Endothelial cell of umbilical vein (primary cell): ENCODE results near the gene DOLPP1. TPM values are rescaled to one million over a fixed set of nuclear protein-coding genes. Genes with fewer than 3 reads are reported as not detected.

Source experiments
- BruUV-seq: library from RNA; stranded (reverse); fragments of 400-500 nt; replicated peaks from 2 replicates; lab custom pipeline; 2021; lab: Mats Ljungman, UMichigan
- CTCF ChIA-PET: fragments of 300-600, 350-600 bp; sonication (Branson Sonifier 250); formaldehyde crosslinking; loops from one replicate; lab custom pipeline; 2021; ENCODE audit warnings: antibody characterized with exemption, inconsistent platforms; lab: Charles Lee
- POLR2A ChIA-PET: fragments of 300-600, 350-600 bp; sonication (Branson Sonifier 250); formaldehyde crosslinking; loops from one replicate; lab custom pipeline; 2021; ENCODE audit warnings: antibody characterized with exemption, inconsistent platforms; lab: Charles Lee
- DNase-seq: peaks from one replicate; pipeline ENCODE4 v3.0.0-alpha.2; 2011; ENCODE audit warnings: low read depth, low spot score
- FAIRE-seq: peaks from 2 replicates; lab custom pipeline; 2011; peaks lifted over from hg19 to GRCh38; lab: Jason Lieb, UNC
- H2AFZ ChIP-seq: 2 replicates; pipeline ENCODE4 v1.6.0; 2012; ENCODE audit warnings: low read depth, low read length, control low read depth, inconsistent platforms
- H3K27ac ChIP-seq: 2 replicates; pipeline ENCODE4 v1.5.1; 2011; ENCODE audit warnings: low read depth, mild to moderate bottlenecking, control low read depth, low read length, moderate library complexity; ENCODE audit not compliant: insufficient read depth
- H3K27me3 ChIP-seq, 2 experiments: 2 replicates each; pipeline versions ENCODE4 v1.6.0 to v1.6.1; 2011; ENCODE audit warnings: low read length in 2 of 2, mixed read lengths in 1 of 2; ENCODE audit not compliant: control insufficient read depth in 2 of 2, insufficient read depth in 2 of 2
- H3K36me3 ChIP-seq, 2 experiments: 2 replicates in 1 of 2; 3 replicates in 1 of 2; pipeline ENCODE4 v1.5.1; 2011; ENCODE audit warnings: low read length in 2 of 2, mild to moderate bottlenecking in 1 of 2, moderate library complexity in 1 of 2; ENCODE audit not compliant: control insufficient read depth in 2 of 2, insufficient read depth in 2 of 2; ENCODE audit errors: extremely low read depth in 1 of 2
- H3K4me1 ChIP-seq: 3 replicates; pipeline ENCODE4 v1.5.1; 2011; ENCODE audit warnings: mild to moderate bottlenecking, low read length; ENCODE audit not compliant: control insufficient read depth, insufficient read depth; ENCODE audit errors: extremely low read depth
- H3K4me2 ChIP-seq: 2 replicates; pipeline ENCODE4 v1.6.1; 2011; ENCODE audit warnings: low read length, control low read depth, mixed read lengths; ENCODE audit not compliant: insufficient read depth
- H3K4me3 ChIP-seq, 3 experiments: fragments of 200-600 bp in 1 of 3; sonication (generic), shearing (Covaris generic) in 1 of 3; replicated peaks in 1 of 3; 2 replicates each; pipeline ENCODE4 v1.5.1; 2011 to 2016; ENCODE audit warnings: control low read depth in 3 of 3, low read length in 3 of 3, mild to moderate bottlenecking in 2 of 3, inconsistent platforms in 1 of 3, low read depth in 1 of 3, moderate library complexity in 1 of 3; ENCODE audit not compliant: insufficient read depth in 1 of 3
- H3K79me2 ChIP-seq: 2 replicates; pipeline ENCODE4 v1.6.0; 2012; ENCODE audit warnings: low read length, inconsistent platforms; ENCODE audit not compliant: control insufficient read depth, insufficient read depth
- H3K9ac ChIP-seq: replicated peaks from 2 replicates; pipeline ENCODE3; 2011; ENCODE audit warnings: low read length, control low read depth; ENCODE audit not compliant: insufficient read depth; ENCODE audit errors: extremely low read depth
- H3K9me1 ChIP-seq: replicated peaks from 3 replicates; pipeline ENCODE4 v1.6.0; 2011; ENCODE audit warnings: mild to moderate bottlenecking, low read length; ENCODE audit not compliant: control insufficient read depth, insufficient read depth; ENCODE audit errors: extremely low read depth
- H3K9me3 ChIP-seq: replicated peaks from 2 replicates; pipeline ENCODE4 v1.5.1; 2012; ENCODE audit warnings: low read length, inconsistent platforms; ENCODE audit not compliant: control insufficient read depth, insufficient read depth
- H4K20me1 ChIP-seq: replicated peaks from 2 replicates; pipeline ENCODE3; 2011; ENCODE audit warnings: mild to moderate bottlenecking, low read length; ENCODE audit not compliant: control insufficient read depth, insufficient read depth; ENCODE audit errors: extremely low read depth
- EZH2 ChIP-seq: IDR thresholded peaks from 2 replicates; pipeline ENCODE4 v1.6.1; 2012; ENCODE audit warnings: borderline replicate concordance, low read depth, mild to moderate bottlenecking, moderate library complexity, low read length, inconsistent platforms; ENCODE audit not compliant: severe bottlenecking
- FOS ChIP-seq: IDR thresholded peaks from 2 replicates; pipeline ENCODE4 v1.6.1; 2011; ENCODE audit warnings: mild to moderate bottlenecking, low read length, moderate library complexity, borderline replicate concordance; ENCODE audit not compliant: insufficient read depth
- GATA2 ChIP-seq: IDR thresholded peaks from 2 replicates; pipeline ENCODE4 v1.7.0; 2011; ENCODE audit warnings: low read depth, mild to moderate bottlenecking, moderate library complexity, mixed read lengths, low read length; ENCODE audit not compliant: insufficient read length, insufficient read depth
- JUN ChIP-seq: IDR thresholded peaks from 2 replicates; pipeline ENCODE4 v1.6.1; 2011; ENCODE audit warnings: borderline replicate concordance, low read depth; ENCODE audit not compliant: insufficient read length, insufficient read depth
- MYC ChIP-seq: IDR thresholded peaks from one replicate; pipeline ENCODE4 v1.6.1; 2011; ENCODE audit warnings: mild to moderate bottlenecking, low read depth, low read length
- POLR2A ChIP-seq: IDR thresholded peaks from 2 replicates; pipeline ENCODE4 v1.6.1; 2012; ENCODE audit warnings: low read depth, mild to moderate bottlenecking, control low read depth, low read length
- POLR2AphosphoS5 ChIP-seq: IDR thresholded peaks from 2 replicates; pipeline ENCODE4 v1.6.1; 2012; ENCODE audit warnings: low read depth, mild to moderate bottlenecking, control low read depth, low read length, moderate library complexity; ENCODE audit not compliant: insufficient read depth
- dilution Hi-C: fragments of 300-500 bp; cut with MboI; formaldehyde crosslinking; loops from one replicate; pipeline ENCODE4 v1.15.0; 2019; ENCODE audit warnings: low sequenced_read_pairs; ENCODE audit not compliant: extremely low pct_ligation_motif_present
- intact Hi-C: fragments of 100-400 bp; cut with micrococcal nuclease; formaldehyde crosslinking; loops from one replicate; pipeline ENCODE4 v1.10.0; 2022
- polyA plus RNA-seq, 4 experiments: library from polyadenylated mRNA; depleted of rRNA in 3 of 4; stranded (reverse) in 3 of 4; unstranded in 1 of 4; fragments of >200 nt; gene quantifications; 2 replicates each; pipeline versions ENCODE4 v1.2.1 to v1.2.3, GENCODE V29; 2011 to 2012; ENCODE audit warnings: missing spikeins in 1 of 4
- total RNA-seq: library from RNA; stranded (reverse); gene quantifications from 2 replicates; pipeline ENCODE4 v1.2.3, GENCODE V29; 2021
- TF ChIP-seq, protein P1 (sequence below): IDR thresholded peaks from 2 replicates; pipeline ENCODE4 v1.6.1; 2011; ENCODE audit not compliant: insufficient read depth, insufficient read length
- TF ChIP-seq, protein P2 (sequence below), 2 donors: IDR thresholded peaks; 1 replicate in 1 of 2; 2 replicates in 1 of 2; pipeline ENCODE4 v1.5.1; 2011; ENCODE audit warnings: low read length in 2 of 2, mild to moderate bottlenecking in 2 of 2, moderate library complexity in 2 of 2, control low read depth in 1 of 2, inconsistent platforms in 1 of 2, low read depth in 1 of 2; ENCODE audit not compliant: insufficient read depth in 1 of 2; ENCODE audit errors: extremely low read depth in 1 of 2

Gene DOLPP1
- total and polyA plus RNA-seq, 2 donors (not counting 3 experiments of a cell fraction or from before 2014, with no cell fraction given), result 17.7 to 28.3 TPM

DNA sequence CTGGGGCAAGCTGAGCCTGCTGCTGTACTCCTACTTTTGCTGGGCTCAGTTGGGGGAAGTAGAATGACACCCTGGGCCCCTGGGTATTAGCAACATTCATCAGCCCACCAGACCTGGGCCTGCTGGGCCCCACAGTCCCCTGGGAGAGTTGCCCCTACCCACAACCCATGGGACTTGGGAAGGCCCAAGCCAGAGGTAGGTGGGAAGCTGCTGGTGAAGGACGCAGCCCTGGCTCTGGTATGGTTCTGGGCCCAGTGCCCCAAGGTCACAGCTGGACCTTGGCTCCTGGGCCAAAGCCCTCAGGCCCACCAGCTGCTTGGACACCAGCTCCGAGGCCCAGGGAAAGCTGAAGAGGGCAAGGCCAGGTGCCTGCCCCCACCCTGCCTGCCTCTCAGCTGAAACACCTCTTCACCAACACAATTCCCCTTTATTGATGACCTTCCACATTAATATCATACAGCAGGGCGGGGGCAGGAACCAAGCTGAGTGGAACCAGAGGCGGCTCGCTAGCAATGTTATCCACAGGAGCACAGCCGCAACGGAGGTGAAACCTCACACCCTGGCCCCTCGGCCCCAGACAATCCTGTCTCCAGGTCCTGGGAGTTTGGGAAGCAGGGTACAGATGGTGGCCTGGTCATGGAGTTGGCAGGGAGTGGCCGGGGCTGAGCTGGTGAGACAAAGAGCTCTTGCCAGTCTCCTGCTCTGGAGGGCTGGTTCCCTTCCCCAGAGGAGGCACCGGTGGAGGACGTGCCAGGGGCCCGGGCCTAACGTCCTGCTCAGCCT, 13.7 kb downstream of the DOLPP1 start:
- CTCF ChIA-PET, result interaction anchor here (1.7 kb wide), 1 partner anchor 9 kb away, joined by 8 read pairs; no protein-coding TSS in a partner anchor
- BruUV-seq, result no TSS peak

More for the DNA sequence above, 13.7 kb downstream of the DOLPP1 start:
- Histone ChIP-seq H3K4me1 (no peaks in the 10 kb centered on the region), H3K27ac (no peak overlapping the region), H2AFZ (no peak overlapping the region), H3K9me3 (no peaks in the 10 kb centered on the region), H3K4me2 (no peak overlapping the region), H3K9ac (no peak overlapping the region), H3K9me1 (no peaks in the 10 kb centered on the region), H4K20me1 (no peaks in the 10 kb centered on the region), H3K36me3 (peaks cover 3 to 4% of the 10 kb centered on the region in 2 experiments), H3K4me3 (no peak overlapping the region), H3K79me2 (no peaks in the 10 kb centered on the region), H3K27me3 (no peaks in the 10 kb centered on the region)
- FAIRE-seq (no peak), DNase-seq (no peak)
- POLR2A ChIA-PET, result no interaction called here
- intact Hi-C loops, result no loop called here
- TF ChIP-seq, protein P1, sequence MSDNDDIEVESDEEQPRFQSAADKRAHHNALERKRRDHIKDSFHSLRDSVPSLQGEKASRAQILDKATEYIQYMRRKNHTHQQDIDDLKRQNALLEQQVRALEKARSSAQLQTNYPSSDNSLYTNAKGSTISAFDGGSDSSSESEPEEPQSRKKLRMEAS, result no peak
- TF ChIP-seq EZH2 (no peak), MYC (no peak), JUN (no peak), GATA2 (no peak), POLR2AphosphoS5 (no peak), FOS (no peak), POLR2A (no peak)
- TF ChIP-seq, protein P2, sequence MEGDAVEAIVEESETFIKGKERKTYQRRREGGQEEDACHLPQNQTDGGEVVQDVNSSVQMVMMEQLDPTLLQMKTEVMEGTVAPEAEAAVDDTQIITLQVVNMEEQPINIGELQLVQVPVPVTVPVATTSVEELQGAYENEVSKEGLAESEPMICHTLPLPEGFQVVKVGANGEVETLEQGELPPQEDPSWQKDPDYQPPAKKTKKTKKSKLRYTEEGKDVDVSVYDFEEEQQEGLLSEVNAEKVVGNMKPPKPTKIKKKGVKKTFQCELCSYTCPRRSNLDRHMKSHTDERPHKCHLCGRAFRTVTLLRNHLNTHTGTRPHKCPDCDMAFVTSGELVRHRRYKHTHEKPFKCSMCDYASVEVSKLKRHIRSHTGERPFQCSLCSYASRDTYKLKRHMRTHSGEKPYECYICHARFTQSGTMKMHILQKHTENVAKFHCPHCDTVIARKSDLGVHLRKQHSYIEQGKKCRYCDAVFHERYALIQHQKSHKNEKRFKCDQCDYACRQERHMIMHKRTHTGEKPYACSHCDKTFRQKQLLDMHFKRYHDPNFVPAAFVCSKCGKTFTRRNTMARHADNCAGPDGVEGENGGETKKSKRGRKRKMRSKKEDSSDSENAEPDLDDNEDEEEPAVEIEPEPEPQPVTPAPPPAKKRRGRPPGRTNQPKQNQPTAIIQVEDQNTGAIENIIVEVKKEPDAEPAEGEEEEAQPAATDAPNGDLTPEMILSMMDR (IDR thresholded peaks at IDR 0.05; ENCODE audit: extremely low read depth in 1 of 2, insufficient read depth in 1 of 2, low read depth in 1 of 2, low read length in 2 of 2), result no peak
- dilution Hi-C loops, result no loop called here
